BLaER1 treated with 17β-estradiol and CSF1 and Interleukin-3, amounts not matched to agents 10 nM and 100 nM (cell line): ENCODE results near the gene GRIK2.

Experiments
- H3K27ac ChIP-seq, 11 experiments: shearing (Covaris generic); formaldehyde crosslinking; 2 replicates each; pipeline ENCODE4 v1.8.1; 2022
- H3K27me3 ChIP-seq, 11 experiments: shearing (Covaris generic); formaldehyde crosslinking; 2 replicates each; pipeline ENCODE4 v1.8.1; 2022
- H3K36me3 ChIP-seq, 11 experiments: shearing (Covaris generic); formaldehyde crosslinking; 2 replicates each; pipeline ENCODE4 v1.8.1; 2022
- H3K4me1 ChIP-seq, 10 experiments: shearing (Covaris generic); formaldehyde crosslinking; 2 replicates each; pipeline ENCODE4 v1.8.1; 2022
- H3K4me2 ChIP-seq, 11 experiments: shearing (Covaris generic); formaldehyde crosslinking; 2 replicates each; pipeline ENCODE4 v1.8.1; 2022
- H3K4me3 ChIP-seq, 10 experiments: shearing (Covaris generic); formaldehyde crosslinking; 2 replicates each; pipeline ENCODE4 v1.8.1; 2022
- H3K9ac ChIP-seq, 11 experiments: shearing (Covaris generic); formaldehyde crosslinking; 2 replicates each; pipeline ENCODE4 v1.8.1; 2022
- H3K9me3 ChIP-seq, 11 experiments: shearing (Covaris generic); formaldehyde crosslinking; replicated peaks in 1 of 11; 2 replicates each; pipeline ENCODE4 v1.8.1; 2022
- H4K20me1 ChIP-seq, 11 experiments: shearing (Covaris generic); formaldehyde crosslinking; 2 replicates each; pipeline ENCODE4 v1.8.1; 2022
- Cebpa-rat ChIP-seq, 11 experiments: shearing (Covaris generic); IDR thresholded peaks; 2 replicates each; pipeline ENCODE4 v1.8.1; 2022

GRIK2 gene

GRCh38 chr6:101477436-101477835, 83.9 kb downstream of the GRIK2 start:
- Histone ChIP-seq H3K27me3 (no peaks in the 10 kb centered on the region), H3K4me2 (no peak overlapping the region), H4K20me1 (no peaks in the 10 kb centered on the region), H3K4me3 (no peak overlapping the region), H3K9me3 (no peaks in the 10 kb centered on the region), H3K9ac (no peak overlapping the region), H3K4me1 (peaks cover 0 to 5% (median 0%) of the 10 kb centered on the region in 10 experiments; a peak in 4 of 20 replicates), H3K27ac (no peak overlapping the region), H3K36me3 (no peaks in the 10 kb centered on the region)
- no peak for TF ChIP-seq Cebpa-rat (IDR thresholded peaks at IDR 0.05)

DNA sequence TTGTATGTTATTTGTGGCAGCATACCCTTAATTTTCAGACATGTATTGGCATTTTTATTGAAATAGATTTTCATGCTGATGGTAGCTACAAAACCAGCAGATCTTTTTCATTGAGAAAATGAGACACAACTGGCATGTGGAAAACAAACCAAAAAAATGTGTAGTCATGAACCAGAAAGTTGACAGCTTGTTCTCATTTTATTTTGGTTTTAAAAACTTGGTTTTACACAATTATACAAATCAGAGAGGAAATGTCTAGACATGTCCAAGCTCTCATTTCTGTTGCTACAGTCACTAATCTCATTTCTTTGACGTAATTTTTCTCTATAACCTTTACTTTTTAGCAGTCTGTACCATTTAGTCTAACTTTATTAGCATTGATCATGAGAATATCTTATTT, 85.4 kb downstream of the GRIK2 start:
- no peak for TF ChIP-seq Cebpa-rat (IDR thresholded peaks at IDR 0.05)
- Histone ChIP-seq H3K4me1 (peaks cover 0 to 13% (median 0%) of the 10 kb centered on the region in 10 experiments; a peak in 4 of 20 replicates), H3K4me3 (no peak overlapping the region), H3K9ac (no peak overlapping the region), H3K27ac (no peak overlapping the region), H3K36me3 (no peaks in the 10 kb centered on the region), H4K20me1 (no peaks in the 10 kb centered on the region), H3K9me3 (no peaks in the 10 kb centered on the region), H3K27me3 (no peaks in the 10 kb centered on the region), H3K4me2 (no peak overlapping the region)

DNA sequence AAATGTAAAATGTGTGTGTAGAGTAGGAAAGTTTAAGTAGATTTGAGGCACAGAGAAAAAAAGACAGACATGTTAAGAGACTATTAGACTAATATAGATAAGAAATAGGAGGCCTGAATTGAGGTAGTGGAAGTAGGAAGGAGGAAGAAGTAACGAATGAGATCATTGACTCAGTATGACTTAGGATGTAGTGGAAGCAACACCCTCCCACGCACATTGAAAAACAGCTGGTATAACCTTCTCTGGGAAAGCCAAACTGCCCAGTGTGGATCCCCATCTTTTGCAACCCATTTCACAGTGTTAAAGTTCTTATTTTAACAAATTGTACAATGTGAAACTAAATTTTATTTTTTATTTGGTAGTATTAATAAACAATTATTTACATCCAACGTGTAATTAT, 89.1 kb downstream of the GRIK2 start:
- Histone ChIP-seq H3K36me3 (no peaks in the 10 kb centered on the region), H4K20me1 (no peaks in the 10 kb centered on the region), H3K4me2 (peak overlapping the region in 2 of 11 experiments; percentile 21 to 29; a peak in 1 of 22 replicates), H3K4me3 (no peak overlapping the region), H3K9me3 (no peaks in the 10 kb centered on the region), H3K27ac (no peak overlapping the region), H3K27me3 (no peaks in the 10 kb centered on the region), H3K4me1 (peaks cover 0 to 13% (median 0%) of the 10 kb centered on the region in 10 experiments; a peak in 4 of 20 replicates), H3K9ac (no peak overlapping the region)
- no peak for TF ChIP-seq Cebpa-rat (IDR thresholded peaks at IDR 0.05)

DNA sequence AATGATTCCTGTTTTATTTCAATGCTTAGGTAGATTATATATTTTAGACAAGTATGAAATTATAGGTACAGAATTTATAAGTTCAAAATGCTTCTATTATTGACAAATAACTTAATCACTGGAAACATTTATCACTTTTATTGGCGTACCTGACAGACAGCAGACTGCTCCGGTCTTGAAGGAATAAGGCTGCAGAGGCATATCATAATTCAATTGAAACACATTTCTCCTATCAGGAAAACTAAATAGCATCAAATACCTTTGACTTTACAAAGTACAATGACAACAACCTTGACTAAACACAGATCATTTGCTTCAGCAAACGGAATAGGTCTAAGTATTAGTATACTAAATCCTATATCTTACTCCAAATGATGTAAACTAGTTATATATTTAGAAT, 91.3 kb downstream of the GRIK2 start:
- no peaks in the 10 kb centered on the region for H3K36me3 ChIP-seq
- no peak overlapping the region for H3K4me3 ChIP-seq
- no peaks in the 10 kb centered on the region for H3K9me3 ChIP-seq
- H3K27ac ChIP-seq = no peak overlapping the region
- no peaks in the 10 kb centered on the region for H3K27me3 ChIP-seq
- no peak for TF ChIP-seq Cebpa-rat (IDR thresholded peaks at IDR 0.05)
- H3K4me2 ChIP-seq = no peak overlapping the region
- peaks cover 0 to 13% (median 0%) of the 10 kb centered on the region in 10 experiments; a peak in 4 of 20 replicates for H3K4me1 ChIP-seq
- H4K20me1 ChIP-seq = no peaks in the 10 kb centered on the region
- H3K9ac ChIP-seq = no peak overlapping the region

- H3K9ac ChIP-seq = no peak overlapping the region
- H3K27me3 ChIP-seq = no peaks in the 10 kb centered on the region
- peaks cover 0 to 13% (median 0%) of the 10 kb centered on the region in 10 experiments; a peak in 4 of 20 replicates for H3K4me1 ChIP-seq
- no peaks in the 10 kb centered on the region for H4K20me1 ChIP-seq
- no peaks in the 10 kb centered on the region for H3K9me3 ChIP-seq
- no peak overlapping the region for H3K27ac ChIP-seq
- no peak overlapping the region for H3K4me3 ChIP-seq
- no peak overlapping the region for H3K4me2 ChIP-seq
- no peaks in the 10 kb centered on the region for H3K36me3 ChIP-seq
- TF ChIP-seq Cebpa-rat (IDR thresholded peaks at IDR 0.05) = no peak
Observed at GRCh38 chr6:101486124-101486523, 92.6 kb downstream of the GRIK2 start.

GRCh38 chr6:101486726-101487125, 93.2 kb downstream of the GRIK2 start:
- H3K9ac ChIP-seq = no peak overlapping the region
- no peaks in the 10 kb centered on the region for H4K20me1 ChIP-seq
- no peak for TF ChIP-seq Cebpa-rat (IDR thresholded peaks at IDR 0.05)
- no peak overlapping the region for H3K4me3 ChIP-seq
- no peaks in the 10 kb centered on the region for H3K36me3 ChIP-seq
- no peaks in the 10 kb centered on the region for H3K27me3 ChIP-seq
- no peak overlapping the region for H3K27ac ChIP-seq
- H3K4me2 ChIP-seq = no peak overlapping the region
- H3K4me1 ChIP-seq = peaks cover 0 to 13% (median 0%) of the 10 kb centered on the region in 10 experiments; a peak in 4 of 20 replicates
- H3K9me3 ChIP-seq = no peaks in the 10 kb centered on the region

GRCh38 chr6:101489456-101489855, 95.9 kb downstream of the GRIK2 start:
- no peak for TF ChIP-seq Cebpa-rat (IDR thresholded peaks at IDR 0.05)
- Histone ChIP-seq H3K27me3 (no peaks in the 10 kb centered on the region), H3K36me3 (no peaks in the 10 kb centered on the region), H3K27ac (no peak overlapping the region), H3K9ac (no peak overlapping the region), H4K20me1 (no peaks in the 10 kb centered on the region), H3K9me3 (no peaks in the 10 kb centered on the region), H3K4me3 (no peak overlapping the region), H3K4me2 (no peak overlapping the region), H3K4me1 (no peaks in the 10 kb centered on the region)

- Histone ChIP-seq H3K9ac (no peak overlapping the region), H3K4me1 (no peaks in the 10 kb centered on the region), H3K9me3 (no peaks in the 10 kb centered on the region), H3K36me3 (no peaks in the 10 kb centered on the region), H4K20me1 (no peaks in the 10 kb centered on the region), H3K27me3 (no peaks in the 10 kb centered on the region), H3K27ac (no peak overlapping the region), H3K4me3 (no peak overlapping the region), H3K4me2 (no peak overlapping the region)
- no peak for TF ChIP-seq Cebpa-rat (IDR thresholded peaks at IDR 0.05)
Observed at GRCh38 chr6:101490857-101491256, 97.3 kb downstream of the GRIK2 start.

GRCh38 chr6:101502818-101503217, 109.3 kb downstream of the GRIK2 start:
- H3K4me3 ChIP-seq = no peak overlapping the region
- H3K27me3 ChIP-seq = no peaks in the 10 kb centered on the region
- no peaks in the 10 kb centered on the region for H3K4me1 ChIP-seq
- H3K36me3 ChIP-seq = no peaks in the 10 kb centered on the region
- no peak for TF ChIP-seq Cebpa-rat (IDR thresholded peaks at IDR 0.05)
- no peaks in the 10 kb centered on the region for H4K20me1 ChIP-seq
- no peak overlapping the region for H3K9ac ChIP-seq
- no peak overlapping the region for H3K27ac ChIP-seq
- no peak overlapping the region for H3K4me2 ChIP-seq
- no peaks in the 10 kb centered on the region for H3K9me3 ChIP-seq

DNA sequence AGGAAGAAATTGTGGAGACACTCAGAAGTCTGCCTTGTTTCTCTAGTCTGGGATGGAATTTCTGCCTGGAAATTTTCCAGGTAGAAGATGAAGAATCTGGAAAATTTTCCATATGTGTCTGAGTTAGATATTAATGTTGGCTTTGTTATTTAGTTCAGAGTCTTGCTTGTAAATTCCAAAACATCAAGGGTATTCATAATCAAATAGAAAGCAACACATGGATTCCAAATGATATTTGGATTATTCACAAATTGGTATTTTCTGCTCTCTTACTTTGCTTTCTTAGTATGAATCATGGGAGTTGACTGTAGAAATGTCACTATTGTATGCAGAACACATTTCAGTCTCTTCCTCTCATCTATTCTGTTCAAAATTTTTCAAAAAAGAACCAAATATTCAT, 116.0 kb downstream of the GRIK2 start:
- no peaks in the 10 kb centered on the region for H3K36me3 ChIP-seq
- H3K4me2 ChIP-seq = no peak overlapping the region
- no peaks in the 10 kb centered on the region for H4K20me1 ChIP-seq
- no peaks in the 10 kb centered on the region for H3K27me3 ChIP-seq
- no peak overlapping the region for H3K9ac ChIP-seq
- TF ChIP-seq Cebpa-rat (IDR thresholded peaks at IDR 0.05) = no peak
- no peak overlapping the region for H3K4me3 ChIP-seq
- no peaks in the 10 kb centered on the region for H3K9me3 ChIP-seq
- no peak overlapping the region for H3K27ac ChIP-seq
- H3K4me1 ChIP-seq = peaks cover 0 to 16% (median 6%) of the 10 kb centered on the region in 10 experiments; a peak in 6 of 20 replicates
